GM19023 (cell line): Measurements from ENCODE around the gene ANP32A.
A peak's percentile ranks its signal among the peaks of the same experiment; 100 is the strongest.

ENCODE experiments used
- ATAC-seq: cut with Tn5 transposase; IDR thresholded peaks from one replicate; pipeline ENCODE4 v1.9.1; 2021; ENCODE audit warnings: mild to moderate bottlenecking, moderate library complexity; ENCODE audit not compliant: unreplicated experiment

Gene ANP32A

GRCh38 chr15:68821190-68821840 is 620 bp upstream of the ANP32A start:
- peak; percentile 9 for ATAC-seq

GRCh38 chr15:68819495-68820294 is 1.0 kb downstream of the ANP32A start:
- ATAC-seq, result no peak

GRCh38 chr15:68818769-68819494 is 1.8 kb downstream of the ANP32A start:
- no peak for ATAC-seq

GRCh38 chr15:68818066-68818768 is 2.5 kb downstream of the ANP32A start:
- no peak for ATAC-seq

GRCh38 chr15:68817304-68818065 is 3.2 kb downstream of the ANP32A start:
- ATAC-seq, result peak; percentile 22

- no peak for ATAC-seq
Measured at GRCh38 chr15:68816795-68817303, 3.8 kb downstream of the ANP32A start.

GRCh38 chr15:68816158-68816557 is 4.5 kb downstream of the ANP32A start:
- ATAC-seq, result no peak

GRCh38 chr15:68815598-68815997 is 5.1 kb downstream of the ANP32A start:
- no peak for ATAC-seq

GRCh38 chr15:68814596-68814995 is 6.1 kb downstream of the ANP32A start:
- ATAC-seq, result no peak

GRCh38 chr15:68812597-68813431 is 7.9 kb downstream of the ANP32A start:
- ATAC-seq, result no peak

GRCh38 chr15:68812069-68812468 is 8.6 kb downstream of the ANP32A start:
- ATAC-seq, result no peak

- ATAC-seq, result no peak
Measured at GRCh38 chr15:68809517-68809916, 11.2 kb downstream of the ANP32A start.

- no peak for ATAC-seq
Measured at GRCh38 chr15:68808770-68809169, 11.9 kb downstream of the ANP32A start.

GRCh38 chr15:68808091-68808490 is 12.6 kb downstream of the ANP32A start:
- ATAC-seq, result no peak

GRCh38 chr15:68807249-68807648 is 13.4 kb downstream of the ANP32A start:
- no peak for ATAC-seq

GRCh38 chr15:68806220-68807060 is 14.3 kb downstream of the ANP32A start:
- no peak for ATAC-seq

- ATAC-seq, result no peak
Measured at GRCh38 chr15:68802373-68802772, 18.3 kb downstream of the ANP32A start.

GRCh38 chr15:68801572-68802148 is 19.0 kb downstream of the ANP32A start:
- no peak for ATAC-seq
